HG03457 (cell line): ENCODE results near the gene CXCL1.

Source experiments
- ATAC-seq: cut with Tn5 transposase; IDR thresholded peaks from one replicate; pipeline ENCODE4 v1.9.1; 2021; ENCODE audit warnings: moderate number of reproducible peaks; ENCODE audit not compliant: unreplicated experiment

The CXCL1 gene

GRCh38 chr4:73851293-73851692 lies 17.9 kb upstream of the CXCL1 start:
- no peak for ATAC-seq

GRCh38 chr4:73852771-73853170 lies 16.4 kb upstream of the CXCL1 start:
- ATAC-seq = no peak

GRCh38 chr4:73853246-73853704 lies 15.9 kb upstream of the CXCL1 start, which contains the start of gene PF4V1:
Gene PF4V1 (plus strand): TSS chr4:73853296. CDS start chr4:73853363, 67 bp downstream.
- ATAC-seq = no peak

- no peak for ATAC-seq
Observed at GRCh38 chr4:73853718-73854473, 15.3 kb upstream of the CXCL1 start.

GRCh38 chr4:73855406-73855805 lies 13.8 kb upstream of the CXCL1 start:
- ATAC-seq = no peak

GRCh38 chr4:73856518-73856917 lies 12.7 kb upstream of the CXCL1 start:
- ATAC-seq = no peak

GRCh38 chr4:73859614-73860088 lies 9.5 kb upstream of the CXCL1 start:
- ATAC-seq = no peak

- ATAC-seq = no peak
Observed at GRCh38 chr4:73860181-73860580, 9.0 kb upstream of the CXCL1 start.

- ATAC-seq = no peak
Observed at GRCh38 chr4:73860917-73861316, 8.3 kb upstream of the CXCL1 start.

GRCh38 chr4:73862322-73862721 lies 6.9 kb upstream of the CXCL1 start:
- no peak for ATAC-seq

- ATAC-seq = no peak
Observed at GRCh38 chr4:73864365-73864764, 4.8 kb upstream of the CXCL1 start.

GRCh38 chr4:73864961-73865360 lies 4.2 kb upstream of the CXCL1 start:
- ATAC-seq = no peak

GRCh38 chr4:73865431-73866096 lies 3.6 kb upstream of the CXCL1 start:
- ATAC-seq = no peak

- no peak for ATAC-seq
Observed at GRCh38 chr4:73866246-73866645, 2.9 kb upstream of the CXCL1 start.

GRCh38 chr4:73867783-73868182 lies 1.4 kb upstream of the CXCL1 start:
- no peak for ATAC-seq

GRCh38 chr4:73868206-73869129 lies 725 bp upstream of the CXCL1 start:
- ATAC-seq = no peak

- no peak for ATAC-seq
Observed at GRCh38 chr4:73870260-73870659, 1.1 kb downstream of the CXCL1 start.

GRCh38 chr4:73870768-73871167 lies 1.6 kb downstream of the CXCL1 start:
- no peak for ATAC-seq

- no peak for ATAC-seq
Observed at GRCh38 chr4:73871511-73872310, 2.5 kb downstream of the CXCL1 start.
